ENCODE measurements around the gene WDR27.

Gene WDR27

DNA sequence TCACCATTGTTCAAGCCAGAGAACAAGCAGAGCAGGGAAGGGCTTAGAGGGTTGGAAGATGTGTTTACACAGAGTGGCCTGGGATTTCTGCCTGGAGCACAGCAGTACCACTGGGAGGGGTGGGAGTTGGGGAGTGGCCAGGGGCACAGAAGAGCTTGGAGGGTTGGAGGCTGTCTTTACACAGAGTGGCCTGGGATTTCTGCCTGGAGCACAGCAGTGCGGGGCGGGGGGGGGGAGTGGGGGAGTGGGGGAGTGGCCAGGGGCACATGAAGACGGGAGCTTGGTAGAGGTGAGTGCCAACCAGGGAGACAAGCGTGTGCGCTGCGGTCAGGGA is 50.9 kb downstream of the WDR27 start:
- Histone ChIP-seq H3K9me2 (replicated peaks; ENCODE audit: insufficient read depth, low read length) (no peaks in the 10 kb centered on the region), H3K27ac (ENCODE audit: low read length) (no peak overlapping the region), H3K36me3 (replicated peaks; ENCODE audit: insufficient read depth, low read length) (no peaks in the 10 kb centered on the region), H3K9ac (ENCODE audit: low read length) (no peak overlapping the region), H4K20me1 (ENCODE audit: insufficient read depth, low read length) (no peaks in the 10 kb centered on the region), H3F3A (ENCODE audit: insufficient read depth, low read length) (no peaks in the 10 kb centered on the region), H3K4me3 (ENCODE audit: low read length) (no peak overlapping the region), H3K79me2 (ENCODE audit: low read length) (no peaks in the 10 kb centered on the region), H3K27me3 (replicated peaks; ENCODE audit: insufficient read depth, low read length) (no peaks in the 10 kb centered on the region), H3K4me2 (ENCODE audit: low read depth, low read length) (no peak overlapping the region), H2AFZ (ENCODE audit: low read length) (no peak overlapping the region), H3K9me3 (replicated peaks; ENCODE audit: insufficient read depth, low read length) (no peaks in the 10 kb centered on the region), H3K4me1 (ENCODE audit: low read length) (no peaks in the 10 kb centered on the region)
- TF ChIP-seq EZH2phosphoT487 (IDR thresholded peaks at IDR 0.05; ENCODE audit: low read length) (no peak), EZH2 (optimal IDR thresholded peaks at IDR 0.05; ENCODE audit: low read depth, low read length) (no peak)
- TF ChIP-seq, protein P1, sequence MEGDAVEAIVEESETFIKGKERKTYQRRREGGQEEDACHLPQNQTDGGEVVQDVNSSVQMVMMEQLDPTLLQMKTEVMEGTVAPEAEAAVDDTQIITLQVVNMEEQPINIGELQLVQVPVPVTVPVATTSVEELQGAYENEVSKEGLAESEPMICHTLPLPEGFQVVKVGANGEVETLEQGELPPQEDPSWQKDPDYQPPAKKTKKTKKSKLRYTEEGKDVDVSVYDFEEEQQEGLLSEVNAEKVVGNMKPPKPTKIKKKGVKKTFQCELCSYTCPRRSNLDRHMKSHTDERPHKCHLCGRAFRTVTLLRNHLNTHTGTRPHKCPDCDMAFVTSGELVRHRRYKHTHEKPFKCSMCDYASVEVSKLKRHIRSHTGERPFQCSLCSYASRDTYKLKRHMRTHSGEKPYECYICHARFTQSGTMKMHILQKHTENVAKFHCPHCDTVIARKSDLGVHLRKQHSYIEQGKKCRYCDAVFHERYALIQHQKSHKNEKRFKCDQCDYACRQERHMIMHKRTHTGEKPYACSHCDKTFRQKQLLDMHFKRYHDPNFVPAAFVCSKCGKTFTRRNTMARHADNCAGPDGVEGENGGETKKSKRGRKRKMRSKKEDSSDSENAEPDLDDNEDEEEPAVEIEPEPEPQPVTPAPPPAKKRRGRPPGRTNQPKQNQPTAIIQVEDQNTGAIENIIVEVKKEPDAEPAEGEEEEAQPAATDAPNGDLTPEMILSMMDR (IDR thresholded peaks at IDR 0.05; ENCODE audit: low read length) = no peak
- no peak for DNase-seq

DNA sequence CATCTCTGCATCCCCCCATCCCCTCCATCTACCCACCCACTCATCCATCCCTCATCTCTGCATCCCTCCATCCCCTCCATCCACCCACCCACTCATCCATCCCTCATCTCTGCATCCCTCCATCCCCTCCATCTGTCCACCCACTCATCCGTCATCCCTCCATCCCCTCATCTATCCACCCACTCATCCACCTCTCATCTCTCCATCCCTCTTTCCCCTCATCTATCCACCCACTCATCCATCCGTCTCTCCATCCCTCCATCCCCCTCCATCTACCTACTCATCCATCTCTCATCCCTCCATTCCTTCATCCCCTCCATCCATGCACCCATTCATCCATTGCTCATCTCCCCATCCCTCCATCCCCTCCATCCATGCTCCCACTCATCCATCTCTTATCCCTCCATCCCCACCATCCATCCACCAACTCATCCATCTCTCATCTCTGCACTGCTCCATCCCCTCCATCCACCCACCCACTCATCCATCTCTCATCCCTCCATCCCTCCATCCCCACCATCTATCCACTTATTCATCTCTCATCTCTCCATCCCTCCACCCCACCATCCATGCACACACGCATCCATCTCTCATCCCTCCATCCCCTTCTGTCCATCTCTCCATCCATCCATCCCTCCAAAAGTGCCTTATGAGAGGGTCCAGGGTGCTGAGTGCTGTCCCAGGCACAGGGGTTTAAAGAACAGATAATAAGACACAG is 51.4 kb downstream of the WDR27 start:
- Histone ChIP-seq H4K20me1 (ENCODE audit: insufficient read depth, low read length) (no peaks in the 10 kb centered on the region), H3K4me2 (ENCODE audit: low read depth, low read length) (no peak overlapping the region), H3K4me3 (ENCODE audit: low read length) (no peak overlapping the region), H3K27ac (ENCODE audit: low read length) (no peak overlapping the region), H3K9me2 (replicated peaks; ENCODE audit: insufficient read depth, low read length) (no peaks in the 10 kb centered on the region), H3K27me3 (replicated peaks; ENCODE audit: insufficient read depth, low read length) (no peaks in the 10 kb centered on the region), H3F3A (ENCODE audit: insufficient read depth, low read length) (no peaks in the 10 kb centered on the region), H3K9me3 (replicated peaks; ENCODE audit: insufficient read depth, low read length) (no peaks in the 10 kb centered on the region), H3K36me3 (replicated peaks; ENCODE audit: insufficient read depth, low read length) (no peaks in the 10 kb centered on the region), H2AFZ (ENCODE audit: low read length) (no peak overlapping the region), H3K79me2 (ENCODE audit: low read length) (no peaks in the 10 kb centered on the region), H3K4me1 (ENCODE audit: low read length) (no peaks in the 10 kb centered on the region), H3K9ac (ENCODE audit: low read length) (no peak overlapping the region)
- no peak for DNase-seq
- TF ChIP-seq EZH2 (optimal IDR thresholded peaks at IDR 0.05; ENCODE audit: low read depth, low read length) = no peak
- TF ChIP-seq, protein P1 (IDR thresholded peaks at IDR 0.05; ENCODE audit: low read length) = no peak
- no peak for TF ChIP-seq EZH2phosphoT487 (IDR thresholded peaks at IDR 0.05; ENCODE audit: low read length)

DNA sequence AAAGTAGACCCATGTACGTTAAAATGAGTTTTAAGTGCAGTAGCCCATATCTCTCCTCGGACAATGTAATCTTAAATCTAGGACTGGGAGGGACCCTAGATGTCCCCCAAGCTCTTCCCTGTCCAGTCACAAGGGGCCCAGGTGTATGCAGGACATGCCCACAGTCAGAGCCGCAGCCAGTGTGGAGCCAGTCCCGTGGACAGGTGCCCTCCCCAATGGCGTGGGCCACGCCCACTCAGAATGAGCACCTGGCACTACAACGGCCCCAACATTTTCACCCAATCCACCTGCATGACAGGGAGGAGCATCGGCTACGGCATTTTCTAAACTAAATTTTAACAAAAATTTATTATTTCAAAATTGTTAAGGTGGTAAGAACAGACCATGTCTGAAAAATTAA is 53.2 kb downstream of the WDR27 start:
- TF ChIP-seq, protein P1 (IDR thresholded peaks at IDR 0.05; ENCODE audit: low read length) = no peak
- TF ChIP-seq EZH2phosphoT487 (IDR thresholded peaks at IDR 0.05; ENCODE audit: low read length) (no peak), EZH2 (optimal IDR thresholded peaks at IDR 0.05; ENCODE audit: low read depth, low read length) (no peak)

More for the DNA sequence above, 53.2 kb downstream of the WDR27 start:
- Histone ChIP-seq H3K27ac (ENCODE audit: low read length) (no peak overlapping the region), H4K20me1 (ENCODE audit: insufficient read depth, low read length) (no peaks in the 10 kb centered on the region), H3K4me1 (ENCODE audit: low read length) (no peaks in the 10 kb centered on the region), H2AFZ (ENCODE audit: low read length) (no peak overlapping the region), H3K9me2 (replicated peaks; ENCODE audit: insufficient read depth, low read length) (no peaks in the 10 kb centered on the region), H3K9me3 (replicated peaks; ENCODE audit: insufficient read depth, low read length) (no peaks in the 10 kb centered on the region), H3K36me3 (replicated peaks; ENCODE audit: insufficient read depth, low read length) (no peaks in the 10 kb centered on the region), H3K9ac (ENCODE audit: low read length) (no peak overlapping the region), H3K79me2 (ENCODE audit: low read length) (no peaks in the 10 kb centered on the region), H3K4me2 (ENCODE audit: low read depth, low read length) (no peak overlapping the region), H3K4me3 (ENCODE audit: low read length) (no peak overlapping the region), H3F3A (ENCODE audit: insufficient read depth, low read length) (no peaks in the 10 kb centered on the region), H3K27me3 (replicated peaks; ENCODE audit: insufficient read depth, low read length) (no peaks in the 10 kb centered on the region)
- no peak for DNase-seq
